BLaER1 (cell line): Measurements from ENCODE around the gene ATP13A4.

ENCODE experiments used
- H3K27ac ChIP-seq: shearing (Covaris generic); formaldehyde crosslinking; 2 replicates; pipeline ENCODE4 v1.8.1; 2022
- H3K27me3 ChIP-seq: shearing (Covaris generic); formaldehyde crosslinking; 2 replicates; pipeline ENCODE4 v1.8.1; 2022
- H3K36me3 ChIP-seq: shearing (Covaris generic); formaldehyde crosslinking; 2 replicates; pipeline ENCODE4 v1.8.1; 2022
- H3K4me1 ChIP-seq: shearing (Covaris generic); formaldehyde crosslinking; 2 replicates; pipeline ENCODE4 v1.8.1; 2022
- H3K4me2 ChIP-seq: shearing (Covaris generic); formaldehyde crosslinking; 2 replicates; pipeline ENCODE4 v1.8.1; 2022
- H3K4me3 ChIP-seq: shearing (Covaris generic); formaldehyde crosslinking; 2 replicates; pipeline ENCODE4 v1.8.1; 2022
- H3K9ac ChIP-seq: shearing (Covaris generic); formaldehyde crosslinking; 2 replicates; pipeline ENCODE4 v1.8.1; 2022
- H3K9me3 ChIP-seq: shearing (Covaris generic); formaldehyde crosslinking; 2 replicates; pipeline ENCODE4 v1.8.1; 2022
- H4K20me1 ChIP-seq: shearing (Covaris generic); formaldehyde crosslinking; 2 replicates; pipeline ENCODE4 v1.8.1; 2022
- Cebpa-rat ChIP-seq: shearing (Covaris generic); IDR thresholded peaks from 2 replicates; pipeline ENCODE4 v1.8.1; 2022

ATP13A4 gene

DNA sequence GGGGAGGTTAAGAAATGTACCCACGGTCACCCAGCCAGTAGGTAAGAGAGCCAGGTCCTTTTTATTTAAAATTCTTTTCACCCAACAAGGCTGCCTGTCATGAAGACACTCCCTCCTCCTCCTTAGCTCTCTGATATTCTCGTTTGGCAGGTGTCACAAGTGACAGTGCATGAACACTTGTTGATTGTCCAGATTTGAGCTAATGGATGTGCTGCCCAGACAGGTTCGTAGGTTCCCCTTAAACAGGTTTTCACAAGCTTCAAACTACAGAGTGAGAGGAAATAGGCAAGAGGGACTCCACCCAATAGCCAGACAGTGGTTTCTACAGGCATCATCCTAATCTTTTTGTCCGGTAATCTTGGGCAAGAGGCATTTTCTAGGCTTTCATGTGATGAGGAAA, 32.2 kb downstream of the ATP13A4 start:
- no peak overlapping the region for H3K4me2 ChIP-seq
- no peak for TF ChIP-seq Cebpa-rat

DNA sequence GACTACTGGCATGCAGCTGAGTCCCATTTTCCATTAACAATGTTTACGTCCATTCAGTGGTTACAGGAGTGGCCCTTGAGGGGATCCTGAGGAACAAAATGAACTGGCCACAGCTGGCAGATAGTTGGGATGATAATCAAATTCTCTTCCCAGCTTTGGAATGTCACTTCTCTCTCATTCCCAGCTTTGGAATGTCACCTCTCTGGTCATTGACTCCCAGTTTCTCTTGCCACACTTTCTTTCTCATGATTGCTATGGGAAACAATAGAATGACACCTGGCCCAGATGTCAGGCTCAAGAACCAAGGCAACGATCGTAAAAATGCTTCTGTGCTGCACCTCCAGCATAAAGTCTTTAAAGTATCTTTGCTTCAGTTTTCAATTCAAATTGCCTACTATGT, 34.0 kb downstream of the ATP13A4 start:
- no peak overlapping the region for H3K4me3 ChIP-seq
- H3K27ac ChIP-seq: no peak overlapping the region
- H3K4me2 ChIP-seq: no peak overlapping the region
- H3K4me1 ChIP-seq: no peaks in the 10 kb centered on the region
- no peaks in the 10 kb centered on the region for H3K27me3 ChIP-seq
- no peaks in the 10 kb centered on the region for H4K20me1 ChIP-seq
- no peak overlapping the region for H3K9ac ChIP-seq
- H3K36me3 ChIP-seq: no peaks in the 10 kb centered on the region
- TF ChIP-seq Cebpa-rat: no peak
- no peaks in the 10 kb centered on the region for H3K9me3 ChIP-seq

More for the DNA sequence above, 32.2 kb downstream of the ATP13A4 start:
- Histone ChIP-seq H3K27me3 (no peaks in the 10 kb centered on the region), H4K20me1 (no peaks in the 10 kb centered on the region), H3K9me3 (no peaks in the 10 kb centered on the region), H3K36me3 (no peaks in the 10 kb centered on the region), H3K4me3 (no peak overlapping the region), H3K4me1 (no peaks in the 10 kb centered on the region), H3K9ac (no peak overlapping the region), H3K27ac (no peak overlapping the region)

DNA sequence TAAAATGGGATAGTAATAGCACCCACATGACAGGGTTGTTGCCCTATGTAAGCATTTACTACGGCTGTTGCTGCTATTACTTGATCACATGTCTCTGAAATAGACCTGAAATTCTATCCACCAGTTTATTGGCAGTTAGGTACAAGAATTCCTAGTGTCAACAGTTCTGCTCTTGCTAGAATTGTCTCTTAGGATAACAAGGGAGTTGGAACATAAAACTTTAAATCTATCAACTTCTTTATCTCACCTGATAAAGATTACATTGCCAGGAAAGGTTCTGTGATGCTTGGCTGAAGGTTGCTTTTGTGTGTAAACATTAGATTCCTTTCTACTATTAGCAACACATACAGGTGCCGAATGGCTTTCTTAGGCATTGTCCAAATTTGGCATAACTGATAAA, 38.7 kb downstream of the ATP13A4 start:
- Histone ChIP-seq H3K9me3 (no peaks in the 10 kb centered on the region), H3K27ac (no peak overlapping the region), H3K27me3 (no peaks in the 10 kb centered on the region), H3K36me3 (0 out of 2 replicates have a peak, but pooled peaks cover 3% of the 10 kb centered on the region), H3K4me3 (no peak overlapping the region), H3K4me1 (no peaks in the 10 kb centered on the region), H4K20me1 (no peaks in the 10 kb centered on the region), H3K4me2 (no peak overlapping the region), H3K9ac (no peak overlapping the region)
- no peak for TF ChIP-seq Cebpa-rat

DNA sequence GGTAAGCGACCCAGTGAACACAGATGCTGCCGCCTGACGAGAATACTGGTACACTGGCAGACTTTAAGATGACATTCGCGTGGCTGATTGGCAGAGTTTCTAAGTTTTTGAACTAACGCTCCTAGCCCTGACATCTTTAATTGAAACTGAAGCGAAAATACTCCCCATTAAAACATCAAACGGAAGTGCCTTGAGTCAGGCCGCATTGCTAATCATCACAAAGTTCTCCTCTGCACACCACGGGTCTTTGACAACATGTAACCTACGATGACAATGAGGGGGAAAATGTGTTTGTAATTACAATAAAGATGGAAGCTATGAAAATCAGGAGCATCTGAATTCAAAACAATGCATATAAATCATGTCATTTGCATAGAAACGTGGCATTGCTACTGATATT, 44.5 kb downstream of the ATP13A4 start:
- no peaks in the 10 kb centered on the region for H3K27me3 ChIP-seq

GRCh38 chr3:193509103-193509965, 45.4 kb downstream of the ATP13A4 start:
- no peak for TF ChIP-seq Cebpa-rat
- H4K20me1 ChIP-seq: no peaks in the 10 kb centered on the region
- H3K9me3 ChIP-seq: no peaks in the 10 kb centered on the region
- no peaks in the 10 kb centered on the region for H3K27me3 ChIP-seq
- no peaks in the 10 kb centered on the region for H3K4me1 ChIP-seq
- H3K4me2 ChIP-seq: no peak overlapping the region
- no peak overlapping the region for H3K27ac ChIP-seq
- no peak overlapping the region for H3K4me3 ChIP-seq
- 0 out of 2 replicates have a peak, but pooled peaks cover 3% of the 10 kb centered on the region for H3K36me3 ChIP-seq
- no peak overlapping the region for H3K9ac ChIP-seq

More for the DNA sequence above, 44.5 kb downstream of the ATP13A4 start:
- Histone ChIP-seq H3K9ac (no peak overlapping the region), H3K4me1 (no peaks in the 10 kb centered on the region), H3K9me3 (no peaks in the 10 kb centered on the region), H3K27ac (no peak overlapping the region), H3K36me3 (0 out of 2 replicates have a peak, but pooled peaks cover 3% of the 10 kb centered on the region), H3K4me3 (no peak overlapping the region), H4K20me1 (no peaks in the 10 kb centered on the region), H3K4me2 (no peak overlapping the region)
- no peak for TF ChIP-seq Cebpa-rat

DNA sequence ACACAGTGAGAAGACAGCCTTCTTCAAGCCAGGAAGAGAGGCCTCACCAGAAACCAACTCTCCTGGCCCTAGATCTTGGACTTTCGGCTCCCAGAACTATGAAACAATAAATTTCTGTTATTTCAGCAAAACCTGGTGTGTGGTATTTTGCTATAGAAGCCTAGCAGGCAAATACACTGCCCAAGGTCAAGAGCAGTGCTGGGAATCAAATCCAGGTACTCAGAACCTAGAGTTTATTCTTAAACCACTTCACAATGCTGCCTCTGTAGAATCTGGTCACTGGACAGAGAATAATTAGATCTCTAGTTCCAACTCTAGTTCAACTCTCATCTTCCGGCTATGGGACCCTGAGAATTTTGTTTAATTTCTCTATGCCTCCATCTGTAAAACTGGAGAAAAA, 46.6 kb downstream of the ATP13A4 start:
- H3K36me3 ChIP-seq: no peaks in the 10 kb centered on the region
- H3K27ac ChIP-seq: no peak overlapping the region
- H3K4me1 ChIP-seq: no peaks in the 10 kb centered on the region
- H4K20me1 ChIP-seq: no peaks in the 10 kb centered on the region
- H3K4me3 ChIP-seq: no peak overlapping the region
- H3K9ac ChIP-seq: no peak overlapping the region
- no peaks in the 10 kb centered on the region for H3K27me3 ChIP-seq
- H3K4me2 ChIP-seq: no peak overlapping the region
- no peaks in the 10 kb centered on the region for H3K9me3 ChIP-seq
- TF ChIP-seq Cebpa-rat: no peak

DNA sequence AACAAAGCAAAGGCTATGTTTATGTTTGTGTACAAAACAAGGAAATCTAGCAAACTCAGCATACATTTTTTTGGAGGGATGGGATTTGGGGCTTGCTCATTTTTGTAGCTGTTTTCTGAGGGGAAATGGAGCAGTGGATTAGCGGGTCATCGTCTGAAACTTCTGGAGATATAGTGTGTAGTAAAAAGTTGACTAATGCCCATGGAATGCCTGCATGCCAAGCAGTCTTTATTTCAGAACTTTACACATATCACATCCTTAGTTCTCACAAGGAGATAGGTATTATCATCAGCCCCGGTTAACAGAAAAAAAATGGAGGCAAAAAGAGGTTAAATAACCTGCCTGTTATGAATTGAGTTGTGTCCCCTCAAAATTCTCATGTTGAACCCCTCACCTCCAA, 47.1 kb downstream of the ATP13A4 start:
- no peak overlapping the region for H3K9ac ChIP-seq
- H3K9me3 ChIP-seq: no peaks in the 10 kb centered on the region
- H3K27me3 ChIP-seq: no peaks in the 10 kb centered on the region
- H3K4me2 ChIP-seq: no peak overlapping the region
- no peak for TF ChIP-seq Cebpa-rat
- H3K27ac ChIP-seq: no peak overlapping the region
- no peaks in the 10 kb centered on the region for H3K36me3 ChIP-seq
- H3K4me3 ChIP-seq: no peak overlapping the region
- H3K4me1 ChIP-seq: no peaks in the 10 kb centered on the region
- H4K20me1 ChIP-seq: no peaks in the 10 kb centered on the region

GRCh38 chr3:193506921-193507320, 47.8 kb downstream of the ATP13A4 start:
- TF ChIP-seq Cebpa-rat: no peak
- no peak overlapping the region for H3K9ac ChIP-seq
- H3K4me1 ChIP-seq: no peaks in the 10 kb centered on the region
- H4K20me1 ChIP-seq: no peaks in the 10 kb centered on the region
- H3K27me3 ChIP-seq: no peaks in the 10 kb centered on the region
- no peaks in the 10 kb centered on the region for H3K9me3 ChIP-seq
- no peak overlapping the region for H3K27ac ChIP-seq
- no peaks in the 10 kb centered on the region for H3K36me3 ChIP-seq
- no peak overlapping the region for H3K4me3 ChIP-seq
- H3K4me2 ChIP-seq: no peak overlapping the region

- no peaks in the 10 kb centered on the region for H4K20me1 ChIP-seq
- H3K27me3 ChIP-seq: no peaks in the 10 kb centered on the region
- no peaks in the 10 kb centered on the region for H3K36me3 ChIP-seq
- H3K4me1 ChIP-seq: no peaks in the 10 kb centered on the region
- no peak overlapping the region for H3K4me3 ChIP-seq
- H3K27ac ChIP-seq: no peak overlapping the region
- TF ChIP-seq Cebpa-rat: no peak
- no peak overlapping the region for H3K4me2 ChIP-seq
- no peak overlapping the region for H3K9ac ChIP-seq
- H3K9me3 ChIP-seq: no peaks in the 10 kb centered on the region
Observed at GRCh38 chr3:193502871-193503270, 51.8 kb downstream of the ATP13A4 start.

DNA sequence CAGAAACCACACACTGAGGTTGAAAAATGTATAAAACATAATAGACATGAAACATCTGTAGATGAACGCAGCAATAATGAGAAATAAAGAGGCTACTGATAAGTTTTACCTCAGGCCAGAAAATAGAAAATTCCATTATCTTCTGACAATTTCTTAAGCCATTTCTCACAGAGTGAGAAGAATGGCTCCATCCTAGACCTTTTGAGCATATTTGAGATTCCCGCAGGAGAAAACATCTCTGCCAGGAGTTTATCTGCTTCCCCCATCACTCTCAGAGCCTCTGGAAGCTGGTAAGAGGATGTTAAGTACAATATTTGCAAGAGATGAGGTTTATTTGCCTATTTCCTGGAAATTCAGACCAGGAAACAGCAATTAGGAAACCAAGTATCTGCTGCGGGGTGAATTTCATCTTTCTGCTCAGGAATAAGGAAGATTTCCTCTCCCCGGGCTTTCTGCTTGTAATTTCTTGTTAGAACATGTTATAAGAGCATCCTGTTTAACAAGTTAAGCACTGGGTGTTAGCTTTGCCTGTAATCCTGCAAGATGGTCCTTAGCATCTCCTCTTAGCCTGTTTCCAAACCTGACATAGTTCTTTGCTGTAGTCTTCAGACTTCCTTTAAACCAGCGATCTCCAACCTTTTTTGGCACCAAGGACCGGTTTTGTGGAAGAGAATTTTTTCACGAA, 54.8 kb downstream of the ATP13A4 start:
- Histone ChIP-seq H3K4me2 (no peak overlapping the region), H3K9ac (no peak overlapping the region), H3K9me3 (no peaks in the 10 kb centered on the region), H4K20me1 (no peaks in the 10 kb centered on the region), H3K27ac (no peak overlapping the region), H3K27me3 (no peaks in the 10 kb centered on the region), H3K36me3 (no peaks in the 10 kb centered on the region), H3K4me1 (no peaks in the 10 kb centered on the region), H3K4me3 (no peak overlapping the region)
- no peak for TF ChIP-seq Cebpa-rat
